Measurements from ENCODE around the gene NT5C3B.
"Not testable (repeated sequence)": the region's sequence is repeated elsewhere in the genome, so short reads cannot be mapped to it uniquely, and the experiment has no call there.

Gene NT5C3B

GRCh38 chr17:41880130-41880529 lies 44.1 kb upstream of the NT5C3B start:
- H3K27ac ChIP-seq (replicated peaks) = no peak overlapping the region
- DNase-seq (ENCODE audit: low read depth in 1 of 2, low spot score in 1 of 2) = no peak
- no peaks in the 10 kb centered on the region for H3K27me3 ChIP-seq (ENCODE audit: insufficient read depth, poor library complexity, severe bottlenecking)
- TF ChIP-seq GABPA (IDR thresholded peaks at IDR 0.05; ENCODE audit: low read depth) (no peak), SPI1 (IDR thresholded peaks at IDR 0.05; ENCODE audit: borderline replicate concordance, low read depth) (no peak), REST (IDR thresholded peaks at IDR 0.05; ENCODE audit: insufficient replicate concordance, low read depth) (no peak), POLR2AphosphoS5 (IDR thresholded peaks at IDR 0.05; ENCODE audit: low read depth) (no peak)
- TF ChIP-seq, protein P1, sequence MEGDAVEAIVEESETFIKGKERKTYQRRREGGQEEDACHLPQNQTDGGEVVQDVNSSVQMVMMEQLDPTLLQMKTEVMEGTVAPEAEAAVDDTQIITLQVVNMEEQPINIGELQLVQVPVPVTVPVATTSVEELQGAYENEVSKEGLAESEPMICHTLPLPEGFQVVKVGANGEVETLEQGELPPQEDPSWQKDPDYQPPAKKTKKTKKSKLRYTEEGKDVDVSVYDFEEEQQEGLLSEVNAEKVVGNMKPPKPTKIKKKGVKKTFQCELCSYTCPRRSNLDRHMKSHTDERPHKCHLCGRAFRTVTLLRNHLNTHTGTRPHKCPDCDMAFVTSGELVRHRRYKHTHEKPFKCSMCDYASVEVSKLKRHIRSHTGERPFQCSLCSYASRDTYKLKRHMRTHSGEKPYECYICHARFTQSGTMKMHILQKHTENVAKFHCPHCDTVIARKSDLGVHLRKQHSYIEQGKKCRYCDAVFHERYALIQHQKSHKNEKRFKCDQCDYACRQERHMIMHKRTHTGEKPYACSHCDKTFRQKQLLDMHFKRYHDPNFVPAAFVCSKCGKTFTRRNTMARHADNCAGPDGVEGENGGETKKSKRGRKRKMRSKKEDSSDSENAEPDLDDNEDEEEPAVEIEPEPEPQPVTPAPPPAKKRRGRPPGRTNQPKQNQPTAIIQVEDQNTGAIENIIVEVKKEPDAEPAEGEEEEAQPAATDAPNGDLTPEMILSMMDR (IDR thresholded peaks at IDR 0.05; ENCODE audit: insufficient read depth, low read length) = no peak
- H3K4me3 ChIP-seq (replicated peaks; ENCODE audit: insufficient read depth, low read length) = no peak overlapping the region

DNA sequence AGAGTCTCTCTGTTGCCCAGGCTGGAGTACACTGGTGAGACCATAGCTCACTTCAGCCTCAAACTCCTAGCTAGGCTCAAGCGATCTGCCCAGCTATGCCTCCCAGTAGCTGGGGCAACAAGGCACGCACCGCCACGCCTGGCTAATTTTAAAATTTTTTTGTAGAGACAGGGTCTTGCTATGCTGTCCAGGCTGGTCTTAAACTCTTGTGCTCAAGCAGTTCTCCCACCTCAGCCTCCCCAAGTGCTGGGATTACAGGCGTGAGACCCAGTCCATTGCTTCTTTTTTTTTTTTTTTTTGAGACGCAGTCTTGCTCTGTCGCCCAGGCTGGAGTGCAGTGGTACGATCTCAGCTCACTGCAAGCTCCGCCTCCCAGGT lies 38.2 kb upstream of the NT5C3B start:
- H3K27ac ChIP-seq (replicated peaks); H3K27me3 ChIP-seq (ENCODE audit: insufficient read depth, poor library complexity, severe bottlenecking); H3K4me3 ChIP-seq (replicated peaks; ENCODE audit: insufficient read depth, low read length); DNase-seq (ENCODE audit: low read depth in 1 of 2, low spot score in 1 of 2): not testable (repeated sequence)

DNA sequence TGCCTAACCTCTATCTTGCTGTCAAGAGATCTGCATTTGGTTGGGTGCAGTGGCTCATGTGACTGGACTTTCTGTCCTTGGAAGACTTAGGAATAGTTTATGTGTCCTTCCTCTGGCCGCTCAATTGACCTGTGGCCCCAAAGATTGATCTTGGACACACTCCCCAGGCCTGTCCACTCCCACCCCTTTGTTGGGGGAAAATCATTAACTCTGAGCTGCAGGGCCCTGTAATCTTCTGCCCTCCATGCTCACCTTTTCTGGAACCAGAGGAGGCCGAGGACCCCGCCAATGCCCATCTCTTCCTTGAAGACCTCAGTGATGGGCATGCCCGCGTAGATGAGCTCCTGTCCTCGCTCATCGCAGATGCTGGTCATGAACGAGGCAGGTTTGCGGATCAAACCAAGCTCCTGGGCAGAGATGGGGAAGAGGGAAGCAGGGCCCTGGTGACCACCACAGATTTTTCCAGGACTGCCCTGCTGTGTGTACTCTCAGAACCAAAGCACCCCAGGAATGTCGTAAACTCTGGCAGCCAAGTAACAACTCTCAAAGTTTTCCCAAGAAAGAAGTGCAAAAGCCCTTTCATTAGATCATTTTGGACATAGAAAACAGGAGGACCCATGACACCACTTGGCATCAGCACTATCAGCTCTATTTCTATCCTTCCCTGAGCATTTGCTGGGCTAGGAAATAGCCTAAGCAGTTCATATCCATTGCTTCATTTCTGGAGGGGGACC lies 37.7 kb upstream of the NT5C3B start:
- Histone ChIP-seq H3K27ac (replicated peaks) (no peak overlapping the region), H3K4me3 (replicated peaks; ENCODE audit: insufficient read depth, low read length) (no peak overlapping the region), H3K27me3 (ENCODE audit: insufficient read depth, poor library complexity, severe bottlenecking) (no peaks in the 10 kb centered on the region)
- no peak for TF ChIP-seq SPI1 (IDR thresholded peaks at IDR 0.05; ENCODE audit: borderline replicate concordance, low read depth)
- TF ChIP-seq POLR2AphosphoS5 (IDR thresholded peaks at IDR 0.05; ENCODE audit: low read depth) = no peak
- no peak for TF ChIP-seq GABPA (IDR thresholded peaks at IDR 0.05; ENCODE audit: low read depth)
- TF ChIP-seq, protein P1 (IDR thresholded peaks at IDR 0.05; ENCODE audit: insufficient read depth, low read length) = no peak
- no peak for TF ChIP-seq REST (IDR thresholded peaks at IDR 0.05; ENCODE audit: insufficient replicate concordance, low read depth)
- no peak for DNase-seq (ENCODE audit: low read depth in 1 of 2, low spot score in 1 of 2)

- H3K27ac ChIP-seq (replicated peaks) = no peak overlapping the region
- H3K27me3 ChIP-seq (ENCODE audit: insufficient read depth, poor library complexity, severe bottlenecking) = no peaks in the 10 kb centered on the region
- no peak for DNase-seq (ENCODE audit: low read depth in 1 of 2, low spot score in 1 of 2)
- H3K4me3 ChIP-seq (replicated peaks; ENCODE audit: insufficient read depth, low read length) = no peak overlapping the region
- no peak for TF ChIP-seq SPI1 (IDR thresholded peaks at IDR 0.05; ENCODE audit: borderline replicate concordance, low read depth)
- TF ChIP-seq REST (IDR thresholded peaks at IDR 0.05; ENCODE audit: insufficient replicate concordance, low read depth) = no peak
- no peak for TF ChIP-seq GABPA (IDR thresholded peaks at IDR 0.05; ENCODE audit: low read depth)
- TF ChIP-seq, protein P1 (IDR thresholded peaks at IDR 0.05; ENCODE audit: insufficient read depth, low read length) = no peak
- no peak for TF ChIP-seq POLR2AphosphoS5 (IDR thresholded peaks at IDR 0.05; ENCODE audit: low read depth)
These were observed 35.8 kb upstream of the NT5C3B start for GRCh38 chr17:41871789-41872188.

Measured in HL-60 (cell line).